GM18499 (cell line): ENCODE measurements around the gene CEP97.
"Not testable (repeated sequence)": the region's sequence is repeated elsewhere in the genome, so short reads cannot be mapped to it uniquely, and the experiment has no call there.

Experiments
- ATAC-seq: cut with Tn5 transposase; IDR thresholded peaks from one replicate; pipeline ENCODE4 v1.9.1; 2021; ENCODE audit warnings: moderate number of reproducible peaks; ENCODE audit not compliant: insufficient read depth, unreplicated experiment

Gene CEP97

GRCh38 chr3:101724329-101725193 lies at the start of gene CEP97:
Gene CEP97, plus strand, starts transcription at chr3:101724614. Its CDS starts 63 bp downstream, at chr3:101724677.
- peak; percentile 72 for ATAC-seq

- no peak for ATAC-seq
Measured at GRCh38 chr3:101675709-101676215, 48.7 kb upstream of the CEP97 start.

GRCh38 chr3:101676216-101676764 lies 48.1 kb upstream of the CEP97 start:
- peak; percentile 53 for ATAC-seq

- ATAC-seq = peak; percentile 81
Measured at GRCh38 chr3:101676765-101677435, 47.5 kb upstream of the CEP97 start, which contains the start of gene ZBTB11. Gene ZBTB11, minus strand, starts transcription at chr3:101677132. Its CDS starts 218 bp downstream, at chr3:101676914.

GRCh38 chr3:101677436-101678286 lies 46.8 kb upstream of the CEP97 start:
- no peak for ATAC-seq

- not testable (repeated sequence) for ATAC-seq
Measured at GRCh38 chr3:101678837-101679236, 45.6 kb upstream of the CEP97 start.

- ATAC-seq = no peak
Measured at GRCh38 chr3:101680466-101680865, 43.9 kb upstream of the CEP97 start.

- ATAC-seq = no peak
Measured at GRCh38 chr3:101685050-101685400, 39.4 kb upstream of the CEP97 start.

- no peak for ATAC-seq
Measured at GRCh38 chr3:101685870-101686307, 38.5 kb upstream of the CEP97 start.

- no peak for ATAC-seq
Measured at GRCh38 chr3:101687142-101687931, 37.1 kb upstream of the CEP97 start.

- no peak for ATAC-seq
Measured at GRCh38 chr3:101689286-101689685, 35.1 kb upstream of the CEP97 start.

GRCh38 chr3:101690972-101691371 lies 33.4 kb upstream of the CEP97 start:
- peak; percentile 41 for ATAC-seq

- not testable (repeated sequence) for ATAC-seq
Measured at GRCh38 chr3:101691685-101692671, 32.4 kb upstream of the CEP97 start.

GRCh38 chr3:101693540-101693939 lies 30.9 kb upstream of the CEP97 start:
- not testable (repeated sequence) for ATAC-seq

GRCh38 chr3:101694836-101695235 lies 29.6 kb upstream of the CEP97 start:
- ATAC-seq = not testable (repeated sequence)

- ATAC-seq = no peak
Measured at GRCh38 chr3:101695779-101696372, 28.5 kb upstream of the CEP97 start.
